HEK293 (cell line): ENCODE results near the gene KCNJ14.

Experiments used
- CTCF ChIA-PET: fragments of 350-600 bp; formaldehyde crosslinking; extraction: SDS; loops from one replicate; lab custom pipeline; 2021; ENCODE audit warnings: antibody characterized with exemption; lab: Yijun Ruan, JAX
- POLR2A ChIA-PET: fragments of 300-600 bp; formaldehyde crosslinking; extraction: SDS; loops from one replicate; lab custom pipeline; 2020; ENCODE audit warnings: antibody characterized with exemption, inconsistent platforms; lab: Yijun Ruan, JAX
- H3K27ac ChIP-seq: fragments of 200-500 bp; sonication (Bioruptor generic); 2 replicates; pipeline ENCODE4 v1.5.1; 2014; ENCODE audit warnings: low read depth, low read length, control low read depth, inconsistent platforms; ENCODE audit errors: extremely low read depth
- H3K36me3 ChIP-seq, 2 experiments: fragments of 200-500 bp in 1 of 2; sonication (Bioruptor generic) in 1 of 2; 1 replicate in 1 of 2; 2 replicates in 1 of 2; pipeline ENCODE4 v1.5.1; 2014 to 2017; ENCODE audit warnings: inconsistent platforms in 2 of 2, low read length in 2 of 2; ENCODE audit not compliant: control insufficient read depth in 2 of 2, insufficient read depth in 1 of 2
- H3K4me1 ChIP-seq: fragments of 200-500 bp; sonication (Bioruptor generic); 2 replicates; pipeline ENCODE4 v1.5.1; 2014; ENCODE audit warnings: mild to moderate bottlenecking, low read length, inconsistent platforms; ENCODE audit not compliant: control insufficient read depth, insufficient read depth
- H3K4me3 ChIP-seq: 2 replicates; pipeline ENCODE4 v1.5.1; 2011; ENCODE audit warnings: low read depth, mild to moderate bottlenecking, control low read depth, low read length, moderate library complexity
- H3K9me3 ChIP-seq: fragments of 200-500 bp; sonication (Bioruptor generic); 2 replicates; pipeline ENCODE4 v1.5.1; 2014; ENCODE audit warnings: low read depth, low read length, inconsistent platforms; ENCODE audit not compliant: control insufficient read depth, insufficient read depth
- KLF1 ChIP-seq: fragments of 450-650 bp; formaldehyde crosslinking; IDR thresholded peaks from 2 replicates; pipeline ENCODE4 v1.5.1; 2016; ENCODE audit warnings: missing biosample characterization, missing genetic modification characterization
- KLF9 ChIP-seq: fragments of 450-650 bp; formaldehyde crosslinking; IDR thresholded peaks from 2 replicates; pipeline ENCODE4 v1.5.1; 2016; ENCODE audit warnings: missing biosample characterization, missing genetic modification characterization, low read depth
- WT1 ChIP-seq: fragments of 450-650 bp; formaldehyde crosslinking; IDR thresholded peaks from 2 replicates; pipeline ENCODE4 v1.5.1; 2016; ENCODE audit warnings: missing biosample characterization, missing genetic modification characterization
- YY1 ChIP-seq: fragments of 450-650 bp; formaldehyde crosslinking; IDR thresholded peaks from 2 replicates; pipeline ENCODE4 v1.5.1; 2018; ENCODE audit warnings: missing biosample characterization, missing genetic modification characterization
- ZNF2 ChIP-seq: fragments of 450-650 bp; formaldehyde crosslinking; IDR thresholded peaks from 2 replicates; pipeline ENCODE4 v1.5.1; 2016; ENCODE audit warnings: missing biosample characterization, missing genetic modification characterization
- ZNF416 ChIP-seq: fragments of 450-650 bp; formaldehyde crosslinking; IDR thresholded peaks from 2 replicates; pipeline ENCODE4 v1.5.1; 2016; ENCODE audit warnings: missing biosample characterization, missing genetic modification characterization
- ZNF621 ChIP-seq: fragments of 450-650 bp; formaldehyde crosslinking; IDR thresholded peaks from 2 replicates; pipeline ENCODE4 v1.5.1; 2017; ENCODE audit warnings: missing biosample characterization, missing genetic modification characterization
- ZNF623 ChIP-seq: fragments of 450-650 bp; formaldehyde crosslinking; IDR thresholded peaks from 2 replicates; pipeline ENCODE4 v1.5.1; 2016; ENCODE audit warnings: missing biosample characterization, missing genetic modification characterization
- ZNF670 ChIP-seq: fragments of 450-650 bp; formaldehyde crosslinking; IDR thresholded peaks from 2 replicates; pipeline ENCODE4 v1.5.1; 2016; ENCODE audit warnings: missing biosample characterization, missing genetic modification characterization, low read depth
- ZNF785 ChIP-seq: fragments of 450-650 bp; formaldehyde crosslinking; IDR thresholded peaks from 2 replicates; pipeline ENCODE4 v1.5.1; 2016; ENCODE audit warnings: missing biosample characterization, missing genetic modification characterization
- ZNF791 ChIP-seq: fragments of 450-650 bp; formaldehyde crosslinking; IDR thresholded peaks from 2 replicates; pipeline ENCODE4 v1.5.1; 2016; ENCODE audit warnings: missing biosample characterization, missing genetic modification characterization
- ZNF792 ChIP-seq: fragments of 450-650 bp; formaldehyde crosslinking; IDR thresholded peaks from 2 replicates; pipeline ENCODE4 v1.5.1; 2016; ENCODE audit warnings: missing biosample characterization, missing genetic modification characterization
- ZNF843 ChIP-seq: fragments of 450-650 bp; formaldehyde crosslinking; IDR thresholded peaks from 2 replicates; pipeline ENCODE4 v1.5.1; 2016; ENCODE audit warnings: missing biosample characterization, missing genetic modification characterization
- TF ChIP-seq, protein P1 (sequence below): fragments of 450-650 bp; formaldehyde crosslinking; IDR thresholded peaks from 2 replicates; pipeline ENCODE4 v1.5.1; 2016; ENCODE audit warnings: missing biosample characterization, missing genetic modification characterization
- TF ChIP-seq, protein P2 (sequence below): fragments of 450-650 bp; formaldehyde crosslinking; IDR thresholded peaks from 2 replicates; pipeline ENCODE4; 2016; ENCODE audit warnings: missing biosample characterization, missing genetic modification characterization
- TF ChIP-seq, protein P3 (sequence below): fragments of 450-650 bp; formaldehyde crosslinking; IDR thresholded peaks from 2 replicates; pipeline ENCODE4 v1.5.1; 2016; ENCODE audit warnings: missing biosample characterization, missing genetic modification characterization
- TF ChIP-seq, protein P4 (sequence below): fragments of 450-650 bp; formaldehyde crosslinking; conservative IDR thresholded peaks from 2 replicates; pipeline ENCODE4 v1.5.1; 2016; ENCODE audit warnings: low read depth, missing biosample characterization, missing genetic modification characterization
- TF ChIP-seq, protein P5 (sequence below): fragments of 450-650 bp; formaldehyde crosslinking; IDR thresholded peaks from 2 replicates; pipeline ENCODE4 v1.5.0; 2017; ENCODE audit warnings: missing biosample characterization, missing genetic modification characterization, borderline replicate concordance
- TF ChIP-seq, protein P6 (sequence below): fragments of 450-650 bp; formaldehyde crosslinking; IDR thresholded peaks from 2 replicates; pipeline ENCODE4 v1.5.1; 2017; ENCODE audit warnings: missing biosample characterization, missing genetic modification characterization
- TF ChIP-seq, protein P7 (sequence below): fragments of 450-650 bp; formaldehyde crosslinking; IDR thresholded peaks from 2 replicates; pipeline ENCODE4 v1.5.1; 2017; ENCODE audit warnings: missing biosample characterization, missing genetic modification characterization

Gene KCNJ14

DNA sequence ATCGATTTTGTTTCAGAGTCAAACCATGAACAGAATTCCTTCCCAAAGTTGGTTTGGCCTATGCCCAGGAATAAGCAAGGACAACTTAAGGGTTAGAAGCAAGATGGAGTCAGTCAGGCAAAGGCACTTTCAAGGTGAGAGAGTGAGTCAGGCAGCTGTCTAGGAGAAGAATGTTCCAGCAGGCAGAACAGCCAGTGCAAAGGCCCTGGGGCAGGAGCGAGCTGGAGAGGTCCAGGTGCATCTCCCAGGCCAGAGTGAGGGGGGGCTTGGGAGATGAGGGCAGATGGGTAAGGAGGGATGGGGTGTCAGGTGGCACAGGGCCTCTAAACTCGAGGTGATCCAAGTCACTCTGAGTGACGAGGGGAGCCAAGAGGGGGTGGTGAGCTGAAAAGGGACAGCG is 18.8 kb upstream of the KCNJ14 start:
- H3K4me1 ChIP-seq, result no peaks in the 10 kb centered on the region
- CTCF ChIA-PET, result interaction anchor here (0.6 to 1.2 kb wide), 2 partner anchors 46 to 587 kb away, joined by 3 to 4 read pairs; partner anchors contain the start of gene KDELR1
- no peak overlapping the region for H3K27ac ChIP-seq
- no peaks in the 10 kb centered on the region for H3K9me3 ChIP-seq
- POLR2A ChIA-PET, result no interaction called here
- H3K36me3 ChIP-seq, result no peaks in the 10 kb centered on the region
- TF ChIP-seq KLF1, result no peak
- TF ChIP-seq ZNF623 (tag by site-specific recombination), result peak; percentile 99
- no peak for TF ChIP-seq ZNF843 (tag by site-specific recombination)
- TF ChIP-seq YY1 (tag by site-specific recombination), result no peak
- TF ChIP-seq ZNF792 (tag by site-specific recombination), result no peak
- no peak for TF ChIP-seq ZNF670 (tag by site-specific recombination)
- TF ChIP-seq ZNF791 (tag by site-specific recombination), result no peak
- TF ChIP-seq, protein P1, sequence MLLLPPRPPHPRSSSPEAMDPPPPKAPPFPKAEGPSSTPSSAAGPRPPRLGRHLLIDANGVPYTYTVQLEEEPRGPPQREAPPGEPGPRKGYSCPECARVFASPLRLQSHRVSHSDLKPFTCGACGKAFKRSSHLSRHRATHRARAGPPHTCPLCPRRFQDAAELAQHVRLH (tag by site-specific recombination), result no peak
- H3K4me3 ChIP-seq, result no peak overlapping the region

DNA sequence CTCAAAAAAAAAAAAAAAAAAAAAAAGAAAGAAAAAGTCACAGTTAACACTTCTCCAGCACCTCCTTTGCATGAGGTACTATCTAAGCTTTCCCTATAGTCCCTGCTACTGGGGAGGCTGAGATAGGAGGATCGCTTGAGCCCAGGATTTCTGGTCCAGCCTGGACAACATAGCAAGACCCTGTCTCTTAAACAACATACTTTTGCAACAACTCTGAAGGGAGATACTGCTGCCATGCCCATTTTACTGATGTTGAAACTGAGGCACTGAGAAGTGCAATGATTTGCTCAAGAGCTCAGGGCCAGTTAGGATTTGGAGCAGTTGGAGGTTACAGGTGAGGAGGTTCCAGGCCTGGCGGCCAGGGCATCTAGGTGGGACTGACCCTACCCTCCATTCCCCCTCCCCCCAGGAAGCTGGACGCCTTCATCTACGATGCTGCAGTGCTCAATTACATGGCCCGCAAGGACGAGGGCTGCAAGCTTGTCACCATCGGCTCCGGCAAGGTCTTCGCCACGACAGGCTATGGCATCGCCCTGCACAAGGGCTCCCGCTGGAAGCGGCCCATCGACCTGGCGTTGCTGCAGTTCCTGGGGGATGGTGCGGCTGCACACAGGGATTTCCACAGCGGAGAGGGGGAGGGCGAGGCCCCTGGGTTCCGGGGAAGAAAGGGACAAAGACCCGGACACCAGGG is 13.9 kb upstream of the KCNJ14 start:
- ChIA-PET POLR2A (interaction anchor here (1.4 kb wide), 1 partner anchor 79 kb away, joined by 3 read pairs; no protein-coding TSS in a partner anchor), CTCF (interaction anchor here (0.5 to 0.7 kb wide), 4 partner anchors 50 to 572 kb away, joined by 3 to 5 read pairs (median 4); partner anchors contain the start of gene KDELR1)
- Histone ChIP-seq H3K36me3 (peaks cover 0 to under 1% of the 10 kb centered on the region in 2 experiments; a peak in 1 of 3 replicates), H3K4me3 (no peak overlapping the region), H3K4me1 (peaks cover 8% of the 10 kb centered on the region), H3K27ac (no peak overlapping the region), H3K9me3 (no peaks in the 10 kb centered on the region)
- TF ChIP-seq ZNF785 (tag by site-specific recombination) (no peak), KLF9 (tag by site-specific recombination) (no peak), WT1 (tag by site-specific recombination) (no peak), ZNF416 (tag by site-specific recombination) (no peak), KLF1 (no peak), ZNF2 (tag by site-specific recombination) (no peak), ZNF621 (tag by site-specific recombination) (no peak)
- TF ChIP-seq, protein P2, sequence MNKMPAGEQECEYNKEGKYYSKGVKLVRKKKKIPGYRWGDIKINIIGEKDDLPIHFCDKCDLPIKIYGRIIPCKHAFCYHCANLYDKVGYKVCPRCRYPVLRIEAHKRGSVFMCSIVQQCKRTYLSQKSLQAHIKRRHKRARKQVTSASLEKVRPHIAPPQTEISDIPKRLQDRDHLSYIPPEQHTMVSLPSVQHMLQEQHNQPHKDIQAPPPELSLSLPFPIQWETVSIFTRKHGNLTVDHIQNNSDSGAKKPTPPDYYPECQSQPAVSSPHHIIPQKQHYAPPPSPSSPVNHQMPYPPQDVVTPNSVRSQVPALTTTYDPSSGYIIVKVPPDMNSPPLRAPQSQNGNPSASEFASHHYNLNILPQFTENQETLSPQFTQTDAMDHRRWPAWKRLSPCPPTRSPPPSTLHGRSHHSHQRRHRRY (tag by site-specific recombination), result no peak
- TF ChIP-seq, protein P3, sequence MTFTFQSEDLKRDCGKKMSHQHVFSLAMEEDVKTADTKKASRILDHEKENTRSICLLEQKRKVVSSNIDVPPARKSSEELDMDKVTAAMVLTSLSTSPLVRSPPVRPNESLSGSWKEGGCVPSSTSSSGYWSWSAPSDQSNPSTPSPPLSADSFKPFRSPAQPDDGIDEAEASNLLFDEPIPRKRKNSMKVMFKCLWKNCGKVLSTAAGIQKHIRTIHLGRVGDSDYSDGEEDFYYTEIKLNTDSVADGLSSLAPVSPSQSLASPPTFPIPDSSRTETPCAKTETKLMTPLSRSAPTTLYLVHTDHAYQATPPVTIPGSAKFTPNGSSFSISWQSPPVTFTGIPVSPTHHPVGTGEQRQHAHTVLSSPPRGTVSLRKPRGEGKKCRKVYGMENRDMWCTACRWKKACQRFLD (tag by site-specific recombination), result no peak
- TF ChIP-seq, protein P4, sequence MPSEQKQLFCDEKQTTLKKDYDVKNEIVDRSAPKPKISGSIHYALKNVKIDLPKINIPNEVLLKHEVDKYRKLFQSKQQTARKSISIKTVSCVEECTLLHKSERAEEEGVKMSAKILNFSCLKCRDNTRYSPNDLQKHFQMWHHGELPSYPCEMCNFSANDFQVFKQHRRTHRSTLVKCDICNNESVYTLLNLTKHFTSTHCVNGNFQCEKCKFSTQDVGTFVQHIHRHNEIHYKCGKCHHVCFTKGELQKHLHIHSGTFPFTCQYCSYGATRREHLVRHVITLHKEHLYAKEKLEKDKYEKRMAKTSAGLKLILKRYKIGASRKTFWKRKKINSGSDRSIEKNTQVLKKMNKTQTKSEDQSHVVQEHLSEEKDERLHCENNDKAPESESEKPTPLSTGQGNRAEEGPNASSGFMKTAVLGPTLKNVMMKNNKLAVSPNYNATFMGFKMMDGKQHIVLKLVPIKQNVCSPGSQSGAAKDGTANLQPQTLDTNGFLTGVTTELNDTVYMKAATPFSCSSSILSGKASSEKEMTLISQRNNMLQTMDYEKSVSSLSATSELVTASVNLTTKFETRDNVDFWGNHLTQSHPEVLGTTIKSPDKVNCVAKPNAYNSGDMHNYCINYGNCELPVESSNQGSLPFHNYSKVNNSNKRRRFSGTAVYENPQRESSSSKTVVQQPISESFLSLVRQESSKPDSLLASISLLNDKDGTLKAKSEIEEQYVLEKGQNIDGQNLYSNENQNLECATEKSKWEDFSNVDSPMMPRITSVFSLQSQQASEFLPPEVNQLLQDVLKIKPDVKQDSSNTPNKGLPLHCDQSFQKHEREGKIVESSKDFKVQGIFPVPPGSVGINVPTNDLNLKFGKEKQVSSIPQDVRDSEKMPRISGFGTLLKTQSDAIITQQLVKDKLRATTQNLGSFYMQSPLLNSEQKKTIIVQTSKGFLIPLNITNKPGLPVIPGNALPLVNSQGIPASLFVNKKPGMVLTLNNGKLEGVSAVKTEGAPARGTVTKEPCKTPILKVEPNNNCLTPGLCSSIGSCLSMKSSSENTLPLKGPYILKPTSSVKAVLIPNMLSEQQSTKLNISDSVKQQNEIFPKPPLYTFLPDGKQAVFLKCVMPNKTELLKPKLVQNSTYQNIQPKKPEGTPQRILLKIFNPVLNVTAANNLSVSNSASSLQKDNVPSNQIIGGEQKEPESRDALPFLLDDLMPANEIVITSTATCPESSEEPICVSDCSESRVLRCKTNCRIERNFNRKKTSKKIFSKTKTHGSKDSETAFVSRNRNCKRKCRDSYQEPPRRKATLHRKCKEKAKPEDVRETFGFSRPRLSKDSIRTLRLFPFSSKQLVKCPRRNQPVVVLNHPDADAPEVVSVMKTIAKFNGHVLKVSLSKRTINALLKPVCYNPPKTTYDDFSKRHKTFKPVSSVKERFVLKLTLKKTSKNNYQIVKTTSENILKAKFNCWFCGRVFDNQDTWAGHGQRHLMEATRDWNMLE (tag by site-specific recombination), result no peak
- TF ChIP-seq, protein P5, sequence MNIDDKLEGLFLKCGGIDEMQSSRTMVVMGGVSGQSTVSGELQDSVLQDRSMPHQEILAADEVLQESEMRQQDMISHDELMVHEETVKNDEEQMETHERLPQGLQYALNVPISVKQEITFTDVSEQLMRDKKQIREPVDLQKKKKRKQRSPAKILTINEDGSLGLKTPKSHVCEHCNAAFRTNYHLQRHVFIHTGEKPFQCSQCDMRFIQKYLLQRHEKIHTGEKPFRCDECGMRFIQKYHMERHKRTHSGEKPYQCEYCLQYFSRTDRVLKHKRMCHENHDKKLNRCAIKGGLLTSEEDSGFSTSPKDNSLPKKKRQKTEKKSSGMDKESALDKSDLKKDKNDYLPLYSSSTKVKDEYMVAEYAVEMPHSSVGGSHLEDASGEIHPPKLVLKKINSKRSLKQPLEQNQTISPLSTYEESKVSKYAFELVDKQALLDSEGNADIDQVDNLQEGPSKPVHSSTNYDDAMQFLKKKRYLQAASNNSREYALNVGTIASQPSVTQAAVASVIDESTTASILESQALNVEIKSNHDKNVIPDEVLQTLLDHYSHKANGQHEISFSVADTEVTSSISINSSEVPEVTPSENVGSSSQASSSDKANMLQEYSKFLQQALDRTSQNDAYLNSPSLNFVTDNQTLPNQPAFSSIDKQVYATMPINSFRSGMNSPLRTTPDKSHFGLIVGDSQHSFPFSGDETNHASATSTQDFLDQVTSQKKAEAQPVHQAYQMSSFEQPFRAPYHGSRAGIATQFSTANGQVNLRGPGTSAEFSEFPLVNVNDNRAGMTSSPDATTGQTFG, result no peak
- TF ChIP-seq, protein P6, sequence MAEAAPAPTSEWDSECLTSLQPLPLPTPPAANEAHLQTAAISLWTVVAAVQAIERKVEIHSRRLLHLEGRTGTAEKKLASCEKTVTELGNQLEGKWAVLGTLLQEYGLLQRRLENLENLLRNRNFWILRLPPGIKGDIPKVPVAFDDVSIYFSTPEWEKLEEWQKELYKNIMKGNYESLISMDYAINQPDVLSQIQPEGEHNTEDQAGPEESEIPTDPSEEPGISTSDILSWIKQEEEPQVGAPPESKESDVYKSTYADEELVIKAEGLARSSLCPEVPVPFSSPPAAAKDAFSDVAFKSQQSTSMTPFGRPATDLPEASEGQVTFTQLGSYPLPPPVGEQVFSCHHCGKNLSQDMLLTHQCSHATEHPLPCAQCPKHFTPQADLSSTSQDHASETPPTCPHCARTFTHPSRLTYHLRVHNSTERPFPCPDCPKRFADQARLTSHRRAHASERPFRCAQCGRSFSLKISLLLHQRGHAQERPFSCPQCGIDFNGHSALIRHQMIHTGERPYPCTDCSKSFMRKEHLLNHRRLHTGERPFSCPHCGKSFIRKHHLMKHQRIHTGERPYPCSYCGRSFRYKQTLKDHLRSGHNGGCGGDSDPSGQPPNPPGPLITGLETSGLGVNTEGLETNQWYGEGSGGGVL (tag by site-specific recombination), result no peak
- TF ChIP-seq, protein P7, sequence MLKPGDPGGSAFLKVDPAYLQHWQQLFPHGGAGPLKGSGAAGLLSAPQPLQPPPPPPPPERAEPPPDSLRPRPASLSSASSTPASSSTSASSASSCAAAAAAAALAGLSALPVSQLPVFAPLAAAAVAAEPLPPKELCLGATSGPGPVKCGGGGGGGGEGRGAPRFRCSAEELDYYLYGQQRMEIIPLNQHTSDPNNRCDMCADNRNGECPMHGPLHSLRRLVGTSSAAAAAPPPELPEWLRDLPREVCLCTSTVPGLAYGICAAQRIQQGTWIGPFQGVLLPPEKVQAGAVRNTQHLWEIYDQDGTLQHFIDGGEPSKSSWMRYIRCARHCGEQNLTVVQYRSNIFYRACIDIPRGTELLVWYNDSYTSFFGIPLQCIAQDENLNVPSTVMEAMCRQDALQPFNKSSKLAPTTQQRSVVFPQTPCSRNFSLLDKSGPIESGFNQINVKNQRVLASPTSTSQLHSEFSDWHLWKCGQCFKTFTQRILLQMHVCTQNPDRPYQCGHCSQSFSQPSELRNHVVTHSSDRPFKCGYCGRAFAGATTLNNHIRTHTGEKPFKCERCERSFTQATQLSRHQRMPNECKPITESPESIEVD (tag by site-specific recombination), result no peak
